H1 (cell line): Measurements from ENCODE around the gene GAD2. TPM values are rescaled to one million over a fixed set of nuclear protein-coding genes. Genes with fewer than 3 reads are reported as not detected.

Experiments used
- CTCF ChIA-PET: fragments of 300-600 bp; sonication (Branson Sonifier 250); formaldehyde crosslinking; loops from one replicate; lab custom pipeline; 2021; ENCODE audit not compliant: partially characterized antibody; lab: Charles Lee
- POLR2A ChIA-PET: fragments of 300-600 bp; sonication (Branson Sonifier 250); formaldehyde crosslinking; loops from one replicate; lab custom pipeline; 2021; ENCODE audit warnings: inconsistent platforms; ENCODE audit not compliant: partially characterized antibody; lab: Charles Lee
- DNase-seq, 2 experiments: peaks; one replicate each; pipeline versions ENCODE4 v3.0.0 to v3.0.0-alpha.2; 2010 to 2022; ENCODE audit warnings: low spot score in 2 of 2, low read depth in 1 of 2, mixed read lengths in 1 of 2
- FAIRE-seq: peaks from 2 replicates; lab custom pipeline; 2011; peaks lifted over from hg19 to GRCh38; lab: Jason Lieb, UNC
- H2AFZ ChIP-seq: 2 replicates; pipeline ENCODE4 v1.8.1; 2012; ENCODE audit warnings: low read length, inconsistent platforms
- H2AK5ac ChIP-seq: 2 replicates; pipeline ENCODE4 v1.6.1; 2013; ENCODE audit warnings: low read depth, low read length
- H2BK120ac ChIP-seq: replicated peaks from 2 replicates; pipeline ENCODE3; 2013; ENCODE audit warnings: low read depth, low read length, inconsistent platforms
- H2BK12ac ChIP-seq: 2 replicates; pipeline ENCODE4 v1.6.1; 2013; ENCODE audit warnings: low read depth, low read length
- H2BK15ac ChIP-seq: 2 replicates; pipeline ENCODE4 v1.6.1; 2013; ENCODE audit warnings: low read length
- H2BK20ac ChIP-seq: 2 replicates; pipeline ENCODE4 v1.6.1; 2013; ENCODE audit warnings: low read length
- H2BK5ac ChIP-seq: 2 replicates; pipeline ENCODE4 v1.6.1; 2013; ENCODE audit warnings: low read depth, low read length
- H3K14ac ChIP-seq: 2 replicates; pipeline ENCODE4 v1.6.1; 2013; ENCODE audit warnings: inconsistent platforms; ENCODE audit not compliant: insufficient read length
- H3K18ac ChIP-seq: 2 replicates; pipeline ENCODE4 v1.6.1; 2013; ENCODE audit warnings: low read length; ENCODE audit errors: extremely low read depth
- H3K23ac ChIP-seq: 2 replicates; pipeline ENCODE4 v1.6.1; 2013; ENCODE audit warnings: inconsistent platforms; ENCODE audit not compliant: insufficient read length
- H3K23me2 ChIP-seq: 2 replicates; pipeline ENCODE4 v1.6.1; 2013; ENCODE audit warnings: low read depth, low read length
- H3K27ac ChIP-seq: 2 replicates; pipeline ENCODE4 v1.6.1; 2011; ENCODE audit warnings: low read depth, low read length, inconsistent platforms
- H3K27me3 ChIP-seq, 4 experiments: replicated peaks in 1 of 4; 1 replicate in 1 of 4; 2 replicates in 3 of 4; pipeline versions ENCODE4 v1.6.1 to v1.8.1; 2011 to 2013; ENCODE audit warnings: low read length in 3 of 4, mild to moderate bottlenecking in 3 of 4, inconsistent platforms in 2 of 4, mixed read lengths in 2 of 4, moderate library complexity in 1 of 4; ENCODE audit not compliant: control insufficient read depth in 3 of 4, insufficient read depth in 3 of 4; ENCODE audit errors: extremely low read depth in 1 of 4
- H3K36me3 ChIP-seq, 4 experiments: 2 replicates each; pipeline versions ENCODE4 v1.6.1 to v1.8.1; 2011 to 2013; ENCODE audit warnings: mild to moderate bottlenecking in 4 of 4, low read length in 3 of 4, moderate library complexity in 2 of 4, control low read depth in 1 of 4, inconsistent platforms in 1 of 4; ENCODE audit not compliant: insufficient read depth in 4 of 4, control insufficient read depth in 2 of 4
- H3K4ac ChIP-seq: replicated peaks from 2 replicates; pipeline ENCODE3; 2013; ENCODE audit warnings: low read length, low read depth, mixed read lengths, inconsistent platforms; ENCODE audit not compliant: insufficient read length
- H3K4me1 ChIP-seq, 4 experiments: replicated peaks in 1 of 4; 1 replicate in 1 of 4; 2 replicates in 3 of 4; pipeline versions ENCODE4 v1.6.1 to v1.8.1; 2011 to 2013; ENCODE audit warnings: low read length in 3 of 4, inconsistent platforms in 2 of 4, mixed read lengths in 1 of 4; ENCODE audit not compliant: insufficient read depth in 4 of 4, control insufficient read depth in 3 of 4
- H3K4me2 ChIP-seq, 2 experiments: 2 replicates each; pipeline versions ENCODE4 v1.6.1 to v1.8.1; 2011 to 2013; ENCODE audit warnings: low read depth in 2 of 2, low read length in 2 of 2, control low read depth in 1 of 2, inconsistent platforms in 1 of 2, mild to moderate bottlenecking in 1 of 2; ENCODE audit not compliant: insufficient read depth in 1 of 2
- H3K4me3 ChIP-seq, 4 experiments: fragments of 200-600, 300-600 bp in 1 of 4; sonication (generic), shearing (Covaris generic), sonication (Bioruptor Twin) in 1 of 4; 2 replicates each; pipeline versions ENCODE4 v1.5.1 to v1.8.1; 2011 to 2016; ENCODE audit warnings: low read length in 4 of 4, low read depth in 3 of 4, control low read depth in 2 of 4, inconsistent platforms in 2 of 4, mild to moderate bottlenecking in 2 of 4, mixed read lengths in 1 of 4, moderate library complexity in 1 of 4; ENCODE audit not compliant: insufficient read depth in 2 of 4; ENCODE audit errors: extremely low read depth in 1 of 4
- H3K56ac ChIP-seq: replicated peaks from 2 replicates; pipeline ENCODE3; 2013; ENCODE audit warnings: low read depth, mild to moderate bottlenecking, mixed read lengths, low read length, inconsistent platforms; ENCODE audit not compliant: insufficient read length
- H3K79me1 ChIP-seq: 2 replicates; pipeline ENCODE4 v1.6.1; 2013; ENCODE audit warnings: low read depth, low read length, control low read depth
- H3K79me2 ChIP-seq, 2 experiments: 2 replicates each; pipeline versions ENCODE4 v1.6.1 to v1.8.1; 2012 to 2013; ENCODE audit warnings: low read length in 2 of 2, mild to moderate bottlenecking in 2 of 2, inconsistent platforms in 1 of 2; ENCODE audit not compliant: insufficient read depth in 2 of 2, control insufficient read depth in 1 of 2
- H3K9ac ChIP-seq, 4 experiments: replicated peaks in 1 of 4; 1 replicate in 1 of 4; 2 replicates in 3 of 4; pipeline versions ENCODE4 v1.6.1 to v1.8.1; 2011 to 2013; ENCODE audit warnings: low read depth in 3 of 4, low read length in 3 of 4, control low read depth in 2 of 4, mild to moderate bottlenecking in 2 of 4, moderate library complexity in 2 of 4, inconsistent platforms in 1 of 4; ENCODE audit errors: extremely low read depth in 1 of 4
- H3K9me3 ChIP-seq, 2 experiments: 2 replicates each; pipeline versions ENCODE4 v1.6.1 to v1.8.1; 2012 to 2013; ENCODE audit warnings: mild to moderate bottlenecking in 2 of 2, moderate library complexity in 2 of 2, control low read depth in 1 of 2, inconsistent platforms in 1 of 2, low read depth in 1 of 2, low read length in 1 of 2, mixed read lengths in 1 of 2; ENCODE audit not compliant: insufficient read depth in 2 of 2
- H4K20me1 ChIP-seq, 2 experiments: replicated peaks in 1 of 2; 2 replicates each; pipeline versions ENCODE3 to v1.8.1; 2011 to 2013; ENCODE audit warnings: inconsistent platforms in 2 of 2, low read length in 2 of 2, mild to moderate bottlenecking in 1 of 2; ENCODE audit not compliant: insufficient read depth in 2 of 2, control insufficient read depth in 1 of 2
- H4K5ac ChIP-seq: 2 replicates; pipeline ENCODE4 v1.6.1; 2013; ENCODE audit warnings: low read length, low read depth, mixed read lengths, inconsistent platforms; ENCODE audit not compliant: insufficient read length
- H4K8ac ChIP-seq: 2 replicates; pipeline ENCODE4 v1.8.0; 2013; ENCODE audit warnings: mild to moderate bottlenecking, moderate library complexity, low read length, inconsistent platforms; ENCODE audit not compliant: insufficient read depth; ENCODE audit errors: extremely low read depth
- H4K91ac ChIP-seq: replicated peaks from 2 replicates; pipeline ENCODE3; 2013; ENCODE audit warnings: low read length, mixed read lengths, inconsistent platforms; ENCODE audit not compliant: insufficient read length
- BCL11A ChIP-seq, 2 experiments: IDR thresholded peaks; one replicate each; pipeline ENCODE4 v1.6.1; 2011; ENCODE audit warnings: low read depth in 2 of 2, low read length in 2 of 2, mild to moderate bottlenecking in 2 of 2
- NANOG ChIP-seq: IDR thresholded peaks from 2 replicates; pipeline ENCODE4 v1.6.1; 2011; ENCODE audit warnings: low read length, low read depth, mild to moderate bottlenecking, inconsistent platforms; ENCODE audit not compliant: insufficient read depth, poor library complexity, severe bottlenecking
- NRF1 ChIP-seq: IDR thresholded peaks from 2 replicates; pipeline ENCODE4 v1.6.1; 2011; ENCODE audit warnings: mild to moderate bottlenecking, low read depth, low read length, improper control_type of control experiment
- POLR2A ChIP-seq, 2 experiments: IDR thresholded peaks; 1 replicate in 1 of 2; 2 replicates in 1 of 2; pipeline ENCODE4 v1.6.1; 2011; ENCODE audit warnings: low read depth in 2 of 2, low read length in 2 of 2, mild to moderate bottlenecking in 2 of 2; ENCODE audit errors: control extremely low read depth in 1 of 2
- TAF1 ChIP-seq: IDR thresholded peaks from 2 replicates; pipeline ENCODE4 v1.6.1; 2011; ENCODE audit warnings: mild to moderate bottlenecking, low read depth, low read length
- ZNF274 ChIP-seq: IDR thresholded peaks from 2 replicates; pipeline ENCODE4 v1.7.0; 2012; ENCODE audit warnings: low read length, borderline replicate concordance; ENCODE audit errors: extremely low read depth
- WGBS, 2 experiments: shearing (Covaris generic) in 1 of 2; methylation state at CpG; one replicate each; pipeline versions ENCODE4 v1.1.6 to v1.1.7; 2013 to 2015; ENCODE audit warnings: low lambda C conversion rate in 2 of 2, mixed read lengths in 2 of 2, inconsistent platforms in 1 of 2, low coverage in 1 of 2, missing lambda C conversion rate in 1 of 2; ENCODE audit not compliant: insufficient replicate concordance in 2 of 2, insufficient coverage in 1 of 2, insufficient read length in 1 of 2; ENCODE audit errors: extremely low coverage in 1 of 2, missing lambda C conversion rate in 1 of 2; 5-methylcytosine and 5-hydroxymethylcytosine counted together
- polyA plus RNA-seq, 7 experiments: library from polyadenylated mRNA; depleted of rRNA in 3 of 7; stranded (reverse) in 5 of 7; unstranded in 2 of 7; fragments of >200 nt in 5 of 7; fragments of 200-250 nt in 2 of 7; gene quantifications; 1 replicate in 5 of 7; 2 replicates in 1 of 7; 4 replicates in 1 of 7; pipeline versions ENCODE4 v1.2.1 to v1.2.3, GENCODE V29; 2011 to 2013; ENCODE audit warnings: missing spikeins in 2 of 7, mixed read lengths in 2 of 7
- total RNA-seq: library from RNA; stranded (reverse); fragmentation: NEBNext Ultra II Directional; extraction: Animal tissue kit (Norgen Biotek cat#: 25700); gene quantifications from 2 replicates; pipeline ENCODE4 v1.2.1, GENCODE V29; 2021

The GAD2 gene
- total and polyA plus RNA-seq, 2 of the 8 experiments (the other 6 are each of a cell fraction or from before 2014, with no cell fraction given): 0.30 to 0.47 TPM

DNA sequence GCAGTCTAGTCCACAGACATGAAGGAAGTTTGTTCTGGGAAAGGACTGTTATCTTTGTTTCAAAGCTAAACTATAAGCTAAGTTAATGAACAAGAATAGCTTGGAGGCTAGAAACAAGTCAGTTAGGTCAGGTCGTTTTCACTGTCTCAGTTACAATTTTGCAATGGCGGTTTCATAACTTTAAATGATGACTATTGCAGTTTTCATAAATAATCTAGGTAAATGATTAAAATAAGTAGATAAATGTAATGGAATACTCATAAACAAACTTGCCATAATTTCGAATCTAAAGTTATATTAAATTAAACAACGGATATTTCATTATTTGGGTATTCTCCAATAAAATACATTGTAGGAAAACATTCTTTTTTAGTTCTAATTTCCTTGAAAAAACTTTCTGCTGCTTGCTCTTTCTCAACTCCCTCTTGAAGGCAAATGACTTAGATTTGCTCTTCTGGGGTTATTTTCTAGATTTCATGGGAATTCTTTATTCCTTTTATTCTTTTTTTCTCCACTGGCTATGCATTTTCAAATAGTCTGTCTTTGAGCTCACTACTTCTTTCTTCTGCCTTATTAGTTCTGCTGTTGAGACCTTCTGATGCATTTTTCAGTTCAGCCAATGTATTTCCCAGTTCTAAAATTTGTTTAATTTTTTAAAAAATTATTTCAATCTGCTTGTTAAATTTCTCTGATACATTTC lies 117.8 kb downstream of the GAD2 start:
- H3K79me2 ChIP-seq: no peaks in the 10 kb centered on the region
- no peaks in the 10 kb centered on the region for H4K20me1 ChIP-seq
- no peak overlapping the region for H2BK20ac ChIP-seq
- H3K9me3 ChIP-seq: no peaks in the 10 kb centered on the region
- no peak overlapping the region for H3K27ac ChIP-seq
- no peak overlapping the region for H3K4ac ChIP-seq
- H2BK12ac ChIP-seq: no peak overlapping the region
- H2BK5ac ChIP-seq: no peak overlapping the region
- WGBS, 2 experiments: 81% methylated on average over 4 of the region's 4 CpGs; no CpG with 5 or more reads in 1 of the 2 experiments
- DNase-seq (no peak), FAIRE-seq (no peak)
- H3K18ac ChIP-seq: no peak overlapping the region
- no peak overlapping the region for H3K23ac ChIP-seq
- no peaks in the 10 kb centered on the region for H3K79me1 ChIP-seq
- no peak overlapping the region for H3K14ac ChIP-seq
- no peak overlapping the region for H3K4me3 ChIP-seq
- H4K91ac ChIP-seq: no peak overlapping the region
- no peak overlapping the region for H2BK120ac ChIP-seq
- no peaks in the 10 kb centered on the region for H3K36me3 ChIP-seq
- no peaks in the 10 kb centered on the region; the same call in 1 of the 2 replicates for H3K23me2 ChIP-seq
- no peak overlapping the region for H2BK15ac ChIP-seq
- H3K27me3 ChIP-seq: no peaks in the 10 kb centered on the region
- H3K9ac ChIP-seq: no peak overlapping the region
- CTCF ChIA-PET: interaction anchor here (0.6 to 5.5 kb wide), 16 partner anchors 10 to 540 kb away, joined by 3 to 48 read pairs (median 4); no protein-coding TSS in a partner anchor
- no peaks in the 10 kb centered on the region for H3K4me1 ChIP-seq
- POLR2A ChIA-PET: no interaction called here
- H3K4me2 ChIP-seq: no peak overlapping the region
- no peak overlapping the region for H2AK5ac ChIP-seq
- H3K56ac ChIP-seq: no peak overlapping the region
- no peak overlapping the region for H4K8ac ChIP-seq
- no peak overlapping the region for H2AFZ ChIP-seq
- no peak overlapping the region for H4K5ac ChIP-seq
- TF ChIP-seq NRF1 (no peak), ZNF274 (no peak), POLR2A (IDR thresholded peaks at IDR 0.05; ENCODE audit: control extremely low read depth in 1 of 2, low read depth in 2 of 2, low read length in 2 of 2) (no peak), TAF1 (no peak), NANOG (no peak), BCL11A (IDR thresholded peaks at IDR 0.05; ENCODE audit: low read depth in 2 of 2, low read length in 2 of 2) (no peak)
